Motor neuron (in vitro differentiated cells): ENCODE results near the gene CAMSAP1. TPM values are rescaled to one million over a fixed set of nuclear protein-coding genes. Genes with fewer than 3 reads are reported as not detected.

Experiments
- ATAC-seq, 8 experiments: fragments of 200-7000 bp; cut with Tn5 transposase; replicated peaks in 6 of 8; 2 replicates each; pipeline ENCODE4 v1.8.0; 2021; ENCODE audit warnings: mild to moderate bottlenecking in 8 of 8, moderate library complexity in 8 of 8
- H3K27ac ChIP-seq, 2 donors: fragments of 250-450 bp; sonication (Bioruptor Pico); 2 replicates each; pipeline ENCODE4 v1.9.0; 2021; ENCODE audit warnings: antibody characterized with exemption in 2 of 2, mild to moderate bottlenecking in 2 of 2, moderate library complexity in 1 of 2
- H3K4me1 ChIP-seq, 2 donors: fragments of 250-450 bp; sonication (Bioruptor Pico); replicated peaks in 1 of 2; 2 replicates each; pipeline ENCODE4 v1.6.1; 2021; ENCODE audit warnings: antibody characterized with exemption in 2 of 2, mild to moderate bottlenecking in 2 of 2, moderate library complexity in 1 of 2
- H3K4me3 ChIP-seq, 5 donors: fragments of 250-450 bp; sonication (Bioruptor Pico); 2 replicates each; pipeline ENCODE4 v1.9.0; 2021; ENCODE audit warnings: antibody characterized with exemption in 5 of 5, mild to moderate bottlenecking in 5 of 5, moderate library complexity in 4 of 5
- WGBS, 10 experiments: fragments of 450-650 bp; shearing (Covaris generic); methylation state at CpG; one replicate each; pipeline ENCODE4 v1.0.0; 2022; 5-methylcytosine and 5-hydroxymethylcytosine counted together
- in situ Hi-C, 9 experiments: fragments of 400-800 bp; cut with MboI; loops; one replicate each; pipeline ENCODE4 v1.15.0; 2021; ENCODE audit warnings: low sequenced_read_pairs in 9 of 9, low pct_unique_long_range_greater_than_20kb in 2 of 9; ENCODE audit not compliant: unreplicated experiment in 9 of 9
- total RNA-seq, 8 experiments: library from RNA; unstranded; fragments of 300-600 nt; gene quantifications; 2 replicates each; pipeline versions ENCODE4 v1.2.3 to v1.2.4, GENCODE V29; 2022

CAMSAP1 gene
- total RNA-seq, 8 experiments from 2014 or later = 8.2 to 71.6 (median 46.2) TPM

DNA sequence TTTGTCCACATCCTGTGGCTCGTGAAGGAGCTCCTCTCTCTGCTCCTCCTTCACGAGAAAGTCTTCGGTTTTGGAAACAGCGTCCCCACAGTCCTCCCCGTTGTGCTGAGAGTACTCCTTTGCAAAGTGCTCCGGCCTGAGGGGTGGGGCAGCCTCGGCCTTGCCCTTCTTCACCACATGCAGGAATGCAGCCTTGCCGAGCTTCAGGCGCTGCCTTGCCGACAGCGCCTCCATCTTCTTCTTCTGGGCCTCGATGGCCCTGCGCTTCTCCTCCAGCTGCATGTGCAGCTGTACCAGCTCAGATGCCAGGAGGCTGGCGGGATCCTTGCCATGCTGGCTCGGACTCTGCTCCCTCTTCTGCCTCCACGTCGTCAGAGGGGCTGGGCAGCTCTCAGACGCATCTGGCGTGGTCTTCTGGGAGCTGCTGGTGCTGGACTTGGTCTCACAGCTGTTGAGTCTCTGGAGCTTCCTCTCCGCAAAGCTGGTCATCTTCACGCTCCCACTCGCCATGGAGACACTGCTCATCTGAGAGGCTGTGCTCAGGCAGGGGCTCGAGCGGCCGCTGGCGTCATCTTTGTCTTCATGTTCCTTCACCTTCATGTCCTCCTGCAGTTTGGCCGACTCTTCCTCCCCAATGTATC, 85.5 kb downstream of the CAMSAP1 start:
- WGBS, 10 experiments = 89 to 100% (median 96%) methylated on average over 1 to 17 of the region's 27 CpGs
- H3K4me1 ChIP-seq = no peaks in the 10 kb centered on the region
- H3K4me3 ChIP-seq = no peak overlapping the region
- in situ Hi-C loops = no loop called here
- no peak for ATAC-seq
- no peak overlapping the region for H3K27ac ChIP-seq

DNA sequence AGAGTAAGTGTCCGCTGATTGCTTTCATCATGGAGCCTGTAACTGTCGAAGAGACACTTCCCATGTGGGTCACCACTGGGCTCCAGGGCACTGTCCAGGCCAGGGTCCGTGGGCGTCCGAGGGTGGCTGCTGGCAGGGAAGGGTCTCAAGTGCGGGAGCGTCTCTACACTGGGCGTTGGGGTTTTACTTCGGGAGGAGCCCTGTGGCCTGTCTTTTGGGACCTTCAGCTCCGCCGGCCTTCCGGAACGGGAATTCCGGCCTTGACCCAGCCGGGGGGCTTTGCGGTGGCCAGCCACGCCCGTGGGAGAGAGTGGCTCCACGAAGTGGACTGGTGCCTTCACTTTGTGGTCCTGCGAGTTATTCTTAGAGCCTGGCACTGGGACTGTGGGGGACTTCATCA, 86.2 kb downstream of the CAMSAP1 start:
- no peak for ATAC-seq
- in situ Hi-C loops = no loop called here
- H3K4me1 ChIP-seq = no peaks in the 10 kb centered on the region
- no peak overlapping the region for H3K4me3 ChIP-seq
- H3K27ac ChIP-seq = no peak overlapping the region
- WGBS, 10 experiments = 90 to 100% (median 100%) methylated on average over 1 to 4 of the region's 20 CpGs; no CpG with 5 or more reads in 6 of the 10 experiments

DNA sequence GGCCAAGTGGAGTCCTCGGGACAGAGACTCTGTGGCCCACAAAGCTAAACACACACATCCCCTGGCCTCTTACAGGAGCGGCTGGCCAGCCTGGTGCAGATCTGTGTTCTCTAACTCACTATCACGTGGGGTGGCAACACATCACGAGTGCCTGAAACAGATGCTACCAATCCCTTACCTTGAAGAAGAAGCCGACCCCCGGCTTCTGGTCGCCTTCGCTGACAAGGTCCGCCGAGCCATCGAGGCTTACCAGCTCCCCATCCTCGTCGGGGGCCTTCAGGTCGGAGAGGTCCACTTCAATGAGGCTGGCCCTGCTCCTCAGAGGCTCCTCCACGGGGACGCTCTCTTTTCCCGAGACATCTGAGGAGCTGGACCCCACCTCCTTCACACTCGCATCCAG, 86.7 kb downstream of the CAMSAP1 start:
- Histone ChIP-seq H3K27ac (no peak overlapping the region), H3K4me1 (no peaks in the 10 kb centered on the region), H3K4me3 (no peak overlapping the region)
- in situ Hi-C loops = no loop called here
- ATAC-seq = no peak
- 92 to 100% (median 97%) methylated on average over 1 to 15 of the region's 18 CpGs; no CpG with 5 or more reads in 5 of the 10 experiments for WGBS, 10 experiments

DNA sequence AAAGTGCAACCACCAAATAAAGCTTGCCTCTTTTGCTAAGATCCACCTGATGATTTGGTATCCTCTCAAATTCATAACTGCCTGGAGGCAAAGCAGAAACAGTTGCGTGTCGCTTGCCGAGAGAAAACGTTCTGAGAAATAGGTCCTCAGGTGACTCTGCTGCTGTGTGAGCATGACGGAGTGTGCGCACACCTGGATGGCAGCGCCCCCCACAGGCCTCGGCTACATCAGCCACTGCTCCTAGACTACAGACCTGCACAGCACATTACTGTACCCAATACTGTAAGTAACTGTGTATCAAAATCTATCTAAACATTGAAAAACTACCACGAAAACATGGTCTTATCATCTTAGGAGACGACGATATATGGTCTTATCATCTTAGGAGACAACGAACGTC, 87.4 kb downstream of the CAMSAP1 start:
- Histone ChIP-seq H3K4me1 (no peaks in the 10 kb centered on the region), H3K27ac (no peak overlapping the region), H3K4me3 (no peak overlapping the region)
- in situ Hi-C loops = no loop called here
- 80 to 100% (median 92%) methylated on average over 1 to 13 of the region's 13 CpGs for WGBS, 10 experiments
- no peak for ATAC-seq

DNA sequence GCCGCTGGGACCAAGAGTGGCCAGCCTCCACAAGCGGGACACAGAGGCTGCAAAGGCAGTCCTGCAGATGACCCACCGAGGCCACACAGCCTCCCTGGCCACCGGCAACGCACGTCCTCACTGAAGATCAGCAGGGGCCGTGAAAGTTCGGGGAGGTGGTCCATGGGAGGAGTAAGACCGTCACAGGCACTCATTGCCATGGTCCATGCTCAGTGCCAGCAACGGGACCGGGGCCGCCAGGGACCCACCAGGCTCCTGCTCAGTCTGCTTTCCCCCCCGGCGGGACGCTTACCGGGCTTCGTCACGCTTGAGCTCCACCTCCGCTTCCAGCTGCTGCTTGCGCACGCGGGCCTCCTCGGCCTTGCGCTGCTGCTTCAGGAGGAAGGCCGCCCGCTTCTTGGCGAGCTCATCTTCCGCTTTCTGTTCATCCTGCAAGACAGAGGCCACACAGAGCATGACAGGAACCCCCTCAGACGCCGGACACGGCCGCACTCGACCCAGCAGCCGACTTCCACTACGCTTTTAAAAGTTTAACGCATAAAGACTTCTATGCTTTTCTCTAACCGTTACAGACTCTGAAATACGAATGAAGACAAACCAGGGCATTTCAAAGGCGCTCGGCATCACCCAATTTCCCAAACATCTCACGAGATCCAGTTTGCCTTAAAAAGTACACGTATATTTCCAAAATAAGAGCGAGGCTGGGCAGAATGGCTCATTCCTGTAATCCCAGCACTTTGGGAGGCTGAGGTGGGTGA, 88.4 kb downstream of the CAMSAP1 start:
- Histone ChIP-seq H3K4me1 (no peaks in the 10 kb centered on the region), H3K27ac (no peak overlapping the region), H3K4me3 (no peak overlapping the region)
- in situ Hi-C loops = no loop called here
- WGBS, 10 experiments = 84 to 100% (median 99%) methylated on average over 3 to 15 of the region's 43 CpGs; no CpG with 5 or more reads in 1 of the 10 experiments
- ATAC-seq = no peak

DNA sequence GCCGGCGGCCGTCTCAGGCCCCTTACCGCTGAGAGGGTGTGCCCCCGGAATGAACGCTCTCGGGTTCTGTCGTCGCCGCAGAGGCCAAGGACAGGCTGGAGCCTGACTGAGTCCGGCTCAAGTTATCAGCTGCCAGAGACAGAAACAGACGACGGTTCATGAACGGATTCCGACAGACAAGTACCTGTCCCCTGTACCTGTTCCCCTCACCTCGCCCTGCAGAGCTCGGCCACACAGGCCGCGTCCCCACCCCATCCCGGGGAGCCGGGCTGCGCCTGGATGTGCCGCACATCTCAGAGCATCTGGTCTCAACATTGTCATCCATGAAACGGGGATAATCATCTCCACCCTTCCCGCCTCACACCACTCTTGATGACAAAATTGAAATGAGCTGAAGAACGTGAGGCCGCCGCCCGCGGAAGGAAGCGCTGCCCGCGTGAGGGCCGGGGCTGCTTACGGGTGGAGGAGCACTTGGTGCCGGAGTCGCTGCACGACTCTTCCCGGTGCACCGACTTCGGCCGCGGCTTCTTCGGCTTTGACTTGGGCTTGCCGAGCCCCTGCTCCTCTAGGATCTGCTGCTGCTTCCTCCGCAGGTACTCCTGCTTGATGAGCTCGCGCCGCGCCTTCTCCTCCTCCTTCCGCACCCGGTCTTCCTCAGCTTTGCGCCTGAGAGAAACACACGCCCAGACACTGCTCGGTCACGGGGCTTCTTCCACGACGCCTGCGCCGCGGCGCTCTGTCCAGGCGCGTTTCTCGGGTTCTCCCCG, 89.2 kb downstream of the CAMSAP1 start:
- ATAC-seq = no peak
- WGBS, 10 experiments = 96 to 100% (median 100%) methylated on average over 4 to 14 of the region's 66 CpGs; no CpG with 5 or more reads in 4 of the 10 experiments
- Histone ChIP-seq H3K27ac (no peak overlapping the region), H3K4me3 (no peak overlapping the region), H3K4me1 (no peaks in the 10 kb centered on the region)
- in situ Hi-C loops = no loop called here

DNA sequence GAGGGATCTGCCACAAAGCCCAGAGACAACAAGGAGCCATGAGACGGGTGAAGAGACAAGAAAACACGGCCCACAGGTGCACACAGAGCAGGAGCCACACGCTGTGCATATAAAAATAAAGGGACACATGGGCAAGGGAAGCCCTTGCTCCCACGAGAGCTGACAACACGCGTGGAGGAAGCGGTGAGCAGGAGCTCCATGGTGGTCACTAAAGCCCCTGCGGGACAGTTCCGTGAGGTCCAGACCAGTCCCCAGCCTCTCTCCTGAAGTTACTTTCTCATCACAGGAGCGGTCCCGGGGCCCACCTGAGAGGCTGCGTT, 90.7 kb downstream of the CAMSAP1 start:
- no peak for ATAC-seq
- Histone ChIP-seq H3K27ac (no peak overlapping the region), H3K4me3 (no peak overlapping the region), H3K4me1 (no peaks in the 10 kb centered on the region)
- in situ Hi-C loops = no loop called here
- WGBS, 10 experiments = 80 to 97% (median 92%) methylated on average over 2 to 9 of the region's 12 CpGs; no CpG with 5 or more reads in 4 of the 10 experiments

DNA sequence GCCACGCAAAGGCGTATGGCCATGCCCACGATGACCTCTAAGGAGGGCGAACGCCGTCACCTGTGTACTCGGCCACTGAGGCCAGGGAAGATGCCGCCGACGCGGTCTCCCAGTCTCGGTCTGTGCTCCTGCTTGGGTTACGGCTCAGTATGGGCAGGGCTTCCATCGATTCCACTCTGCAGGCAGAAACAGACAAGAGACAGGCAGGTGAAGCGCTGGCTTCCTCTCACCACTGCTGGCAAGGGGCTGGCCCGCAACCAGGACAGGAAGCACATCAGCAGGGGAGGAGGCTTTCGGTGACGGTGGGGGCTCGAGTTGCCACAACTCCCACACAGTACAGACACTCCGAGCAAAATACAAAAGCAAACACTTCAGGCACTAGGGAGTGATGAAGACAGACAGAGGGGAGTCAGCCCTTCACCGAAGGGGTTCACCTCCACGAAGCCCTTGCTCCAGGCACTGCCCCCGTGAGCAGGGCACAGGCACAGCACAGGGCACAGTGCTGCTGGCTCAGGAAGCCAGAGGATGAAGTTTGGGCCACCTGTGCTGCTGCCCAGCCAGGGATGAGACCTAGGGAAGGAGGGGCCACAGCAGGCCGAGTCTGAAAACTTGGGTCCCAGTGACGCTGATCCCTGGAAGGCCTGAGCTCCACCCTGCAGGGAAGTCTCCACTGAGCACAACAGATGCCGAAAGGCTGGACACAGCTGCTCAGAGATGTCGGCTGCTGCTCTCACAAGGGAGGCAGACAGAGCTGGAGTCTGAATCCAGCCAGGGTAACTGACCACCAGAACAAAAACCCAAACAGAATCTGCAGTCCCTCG, 91.3 kb downstream of the CAMSAP1 start:
- in situ Hi-C loops = no loop called here
- Histone ChIP-seq H3K4me1 (no peaks in the 10 kb centered on the region), H3K27ac (no peak overlapping the region), H3K4me3 (no peak overlapping the region)
- WGBS, 10 experiments = 76 to 100% (median 80%) methylated on average over 1 to 22 of the region's 28 CpGs; no CpG with 5 or more reads in 4 of the 10 experiments
- no peak for ATAC-seq

DNA sequence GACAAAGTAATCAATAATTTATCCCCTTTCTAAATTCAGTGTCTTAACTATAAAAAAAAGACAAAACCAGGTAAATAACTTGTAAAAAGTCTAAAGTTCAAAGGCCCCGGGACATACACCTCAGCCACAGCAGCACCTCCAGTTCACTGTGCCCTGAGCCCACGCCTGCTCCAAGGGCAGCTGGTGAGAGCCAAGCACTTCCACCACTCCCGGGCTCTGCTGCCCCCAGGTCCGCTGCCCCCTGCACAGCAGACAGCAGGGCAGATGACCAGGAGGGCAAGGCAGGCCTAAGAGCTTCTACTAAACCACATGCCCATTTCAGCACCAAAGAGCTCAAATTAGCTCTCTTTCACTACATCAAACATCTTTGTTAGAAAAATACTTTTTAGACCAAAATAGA, 91.9 kb downstream of the CAMSAP1 start:
- H3K4me1 ChIP-seq = no peaks in the 10 kb centered on the region
- no peak overlapping the region for H3K4me3 ChIP-seq
- in situ Hi-C loops = no loop called here
- H3K27ac ChIP-seq = no peak overlapping the region
- 89 to 100% (median 100%) methylated on average over 1 to 4 of the region's 4 CpGs; no CpG with 5 or more reads in 3 of the 10 experiments for WGBS, 10 experiments
- no peak for ATAC-seq

DNA sequence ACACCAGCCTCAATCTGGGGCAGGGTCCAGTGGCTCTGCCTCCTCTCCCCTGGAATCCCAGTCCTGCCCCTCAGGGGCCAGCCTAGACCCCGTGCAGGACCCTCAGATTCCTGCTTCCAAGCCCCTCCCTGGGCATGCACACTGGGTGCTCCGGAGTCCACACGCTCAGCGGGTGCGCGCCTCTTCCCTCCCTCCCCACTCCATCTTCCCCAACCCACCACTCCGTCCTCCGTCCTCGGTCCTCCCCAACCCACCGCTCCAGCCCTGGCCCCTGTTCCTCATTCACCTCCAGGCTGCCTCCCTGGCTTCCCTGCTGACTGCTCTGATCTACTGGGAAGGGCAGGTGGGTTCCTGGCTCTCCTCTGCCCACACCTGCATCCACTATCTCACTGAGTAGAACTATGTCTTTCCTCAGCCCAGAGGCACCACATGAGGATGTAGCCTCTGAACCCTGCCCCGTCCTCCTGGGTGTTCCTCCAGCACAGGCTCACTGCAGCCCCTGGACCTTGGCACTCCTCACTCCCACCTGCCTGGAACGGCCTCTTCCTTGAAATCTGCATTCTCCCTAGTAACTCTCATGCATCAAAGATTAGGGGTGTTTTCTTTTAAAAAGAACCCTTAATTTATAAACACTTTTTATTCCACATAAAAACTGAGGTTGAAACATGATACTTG, 92.8 kb downstream of the CAMSAP1 start:
- H3K4me3 ChIP-seq = no peak overlapping the region
- 100% methylated on average over 1 to 3 of the region's 12 CpGs; no CpG with 5 or more reads in 3 of the 10 experiments for WGBS, 10 experiments
- no peaks in the 10 kb centered on the region for H3K4me1 ChIP-seq
- H3K27ac ChIP-seq = no peak overlapping the region
- in situ Hi-C loops = no loop called here
- no peak for ATAC-seq

DNA sequence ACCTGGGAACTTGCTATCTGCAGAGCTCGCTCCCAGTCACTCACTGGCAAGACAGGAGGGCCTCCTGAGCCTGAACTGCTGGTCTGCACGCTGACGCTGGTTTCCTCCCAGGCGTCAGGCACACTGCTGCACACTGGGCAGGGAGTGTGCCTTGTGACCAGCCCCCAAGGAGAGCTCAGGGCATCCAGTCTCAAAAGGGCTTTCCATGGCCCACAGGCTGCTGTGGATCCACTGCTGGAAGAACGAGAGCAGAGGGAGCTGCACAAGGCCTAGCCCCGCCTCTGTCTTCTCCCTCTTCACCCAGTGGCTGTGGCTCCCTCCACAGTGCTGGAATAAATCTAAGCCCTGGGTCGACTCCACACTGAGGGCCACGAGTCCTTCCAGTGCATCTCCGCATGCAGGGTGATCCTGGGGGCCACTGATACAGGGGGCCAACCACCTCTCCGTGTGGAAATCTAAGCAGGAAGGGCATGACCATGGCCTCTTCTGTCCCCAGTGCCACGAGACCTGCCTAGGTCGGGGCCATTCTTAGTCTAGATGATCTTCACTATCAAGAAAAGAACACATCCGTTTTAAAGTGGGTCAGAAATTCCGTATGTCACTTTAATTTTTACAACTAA, 93.6 kb downstream of the CAMSAP1 start:
- H3K4me3 ChIP-seq = no peak overlapping the region
- no peak for ATAC-seq
- 83 to 100% (median 100%) methylated on average over 1 to 6 of the region's 14 CpGs; no CpG with 5 or more reads in 3 of the 10 experiments for WGBS, 10 experiments
- in situ Hi-C loops = no loop called here
- no peak overlapping the region for H3K27ac ChIP-seq
- no peaks in the 10 kb centered on the region for H3K4me1 ChIP-seq

DNA sequence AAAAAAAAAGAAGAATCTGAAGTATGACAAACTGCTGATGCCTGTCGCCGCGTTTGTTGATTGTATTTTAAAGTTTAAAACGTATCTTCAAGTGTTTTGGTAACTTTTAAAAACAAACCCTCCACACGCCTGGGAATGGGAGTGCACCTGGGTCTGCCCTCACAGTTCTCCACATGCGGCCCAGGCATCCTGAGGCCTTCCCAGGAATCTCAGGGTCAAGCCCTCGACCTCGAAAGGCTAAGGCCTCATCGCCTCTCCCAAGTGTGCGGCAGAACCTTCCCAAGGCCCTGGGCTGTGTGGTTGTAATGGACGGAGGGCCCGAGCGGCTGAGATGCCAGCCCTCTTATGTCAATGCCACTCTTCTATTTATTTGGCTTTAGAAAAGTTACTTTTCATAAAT, 94.4 kb downstream of the CAMSAP1 start:
- no peak for ATAC-seq
- no peak overlapping the region for H3K4me3 ChIP-seq
- H3K27ac ChIP-seq = no peak overlapping the region
- no peaks in the 10 kb centered on the region for H3K4me1 ChIP-seq
- in situ Hi-C loops = no loop called here
- WGBS, 10 experiments = 90 to 100% (median 94%) methylated on average over 1 to 11 of the region's 13 CpGs; no CpG with 5 or more reads in 3 of the 10 experiments
